Measurements from ENCODE around the gene UNC50.
"Not testable (repeated sequence)": the region's sequence is repeated elsewhere in the genome, so short reads cannot be mapped to it uniquely, and the experiment has no call there.

The UNC50 gene

GRCh38 chr2:98583816-98584618, 24.4 kb upstream of the UNC50 start:
- H3K9me3 Mint-ChIP-seq, result no peaks in the 10 kb centered on the region
- peaks cover 48% of the 10 kb centered on the region for H3K36me3 Mint-ChIP-seq (ENCODE audit: low read depth)
- no peak overlapping the region for H3K27ac Mint-ChIP-seq
- H3K27me3 Mint-ChIP-seq (ENCODE audit: low read depth), result no peaks in the 10 kb centered on the region
- DNase-seq (ENCODE audit: low spot score), result no peak
- H3K4me3 Mint-ChIP-seq, result no peak overlapping the region
- peaks cover 8% of the 10 kb centered on the region for H3K4me1 Mint-ChIP-seq (ENCODE audit: low read depth)

- H3K36me3 Mint-ChIP-seq (ENCODE audit: low read depth), result peaks cover 51% of the 10 kb centered on the region
- H3K27me3 Mint-ChIP-seq (ENCODE audit: low read depth), result no peaks in the 10 kb centered on the region
- no peak overlapping the region for H3K4me3 Mint-ChIP-seq
- H3K4me1 Mint-ChIP-seq (ENCODE audit: low read depth), result peaks cover 13% of the 10 kb centered on the region
- no peak overlapping the region for H3K27ac Mint-ChIP-seq
- no peak for DNase-seq (ENCODE audit: low spot score)
- H3K9me3 Mint-ChIP-seq, result no peaks in the 10 kb centered on the region
These were observed 23.0 kb upstream of the UNC50 start for GRCh38 chr2:98585386-98585785.

DNA sequence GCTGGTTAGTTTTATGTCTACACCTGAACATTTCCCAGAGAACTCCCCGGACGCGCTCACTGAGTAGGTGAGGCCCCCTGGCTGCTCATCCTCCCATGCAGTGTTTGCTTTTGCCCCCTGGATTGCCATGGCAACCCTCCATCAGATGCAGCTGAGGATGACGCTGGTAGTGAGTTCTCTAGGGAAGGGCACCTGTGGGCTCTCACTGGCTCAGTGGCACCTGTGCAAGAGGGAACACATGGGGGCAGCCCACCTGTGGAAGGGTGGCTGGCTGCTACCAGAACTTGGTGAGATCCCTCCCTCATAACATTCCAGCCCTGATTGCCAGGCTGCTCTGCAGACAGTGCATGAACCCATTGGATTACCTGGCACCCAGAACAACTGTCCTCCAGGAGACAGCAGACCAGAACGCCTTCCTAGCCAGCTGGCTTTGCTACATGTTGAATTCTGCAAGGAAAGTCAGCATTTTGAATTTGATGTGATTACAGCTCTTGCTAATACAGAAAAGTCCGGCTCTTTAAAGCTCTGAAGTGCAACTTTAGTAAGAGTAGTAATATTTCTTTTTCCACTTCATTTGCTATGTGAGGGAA, 21.7 kb upstream of the UNC50 start:
- Mint-ChIP-seq H3K9me3 (no peaks in the 10 kb centered on the region), H3K27ac (no peak overlapping the region), H3K4me3 (no peak overlapping the region), H3K27me3 (ENCODE audit: low read depth) (no peaks in the 10 kb centered on the region), H3K4me1 (ENCODE audit: low read depth) (peaks cover 16% of the 10 kb centered on the region), H3K36me3 (ENCODE audit: low read depth) (peaks cover 59% of the 10 kb centered on the region)
- DNase-seq (ENCODE audit: low spot score), result no peak

DNA sequence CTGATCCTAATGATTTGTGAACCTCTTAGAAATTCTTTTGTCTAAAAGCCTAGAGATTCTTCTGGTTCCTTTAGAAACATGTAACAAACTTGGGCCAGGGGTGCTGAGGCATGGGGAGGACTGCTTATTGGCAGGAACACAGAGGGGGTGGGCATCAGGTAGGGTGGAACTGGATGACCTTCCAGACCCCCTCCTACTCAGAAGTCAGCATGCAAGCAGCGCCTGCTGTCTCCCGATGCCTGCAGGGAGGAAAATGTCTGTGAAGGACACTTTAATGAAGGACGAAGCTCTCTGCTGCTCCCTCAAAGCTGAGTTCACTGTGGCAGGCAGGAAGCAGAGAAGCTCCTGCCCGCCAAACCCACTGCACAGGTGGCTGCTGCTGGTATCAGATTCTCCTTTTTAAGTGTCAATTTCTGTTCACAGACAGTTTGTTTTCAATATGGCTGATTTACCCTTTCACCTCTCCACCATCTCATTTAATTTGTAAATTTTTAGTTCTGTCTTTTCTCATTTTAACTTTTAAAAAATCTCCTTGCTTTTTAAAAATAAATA, 19.4 kb upstream of the UNC50 start:
- H3K9me3 Mint-ChIP-seq, result peaks cover 7% of the 10 kb centered on the region
- H3K27ac Mint-ChIP-seq, result peak overlapping the region; percentile 52
- no peak for DNase-seq (ENCODE audit: low spot score)
- H3K4me1 Mint-ChIP-seq (ENCODE audit: low read depth), result peaks cover 19% of the 10 kb centered on the region
- no peaks in the 10 kb centered on the region for H3K27me3 Mint-ChIP-seq (ENCODE audit: low read depth)
- no peak overlapping the region for H3K4me3 Mint-ChIP-seq
- peaks cover 65% of the 10 kb centered on the region for H3K36me3 Mint-ChIP-seq (ENCODE audit: low read depth)

- Mint-ChIP-seq H3K4me3 (no peak overlapping the region), H3K27ac (peak overlapping the region; percentile 39), H3K9me3 (peaks cover 10% of the 10 kb centered on the region), H3K27me3 (ENCODE audit: low read depth) (no peaks in the 10 kb centered on the region), H3K4me1 (ENCODE audit: low read depth) (peaks cover 19% of the 10 kb centered on the region), H3K36me3 (ENCODE audit: low read depth) (peaks cover 68% of the 10 kb centered on the region)
- DNase-seq (ENCODE audit: low spot score), result no peak
These were observed 18.9 kb upstream of the UNC50 start for GRCh38 chr2:98589489-98589888.

DNA sequence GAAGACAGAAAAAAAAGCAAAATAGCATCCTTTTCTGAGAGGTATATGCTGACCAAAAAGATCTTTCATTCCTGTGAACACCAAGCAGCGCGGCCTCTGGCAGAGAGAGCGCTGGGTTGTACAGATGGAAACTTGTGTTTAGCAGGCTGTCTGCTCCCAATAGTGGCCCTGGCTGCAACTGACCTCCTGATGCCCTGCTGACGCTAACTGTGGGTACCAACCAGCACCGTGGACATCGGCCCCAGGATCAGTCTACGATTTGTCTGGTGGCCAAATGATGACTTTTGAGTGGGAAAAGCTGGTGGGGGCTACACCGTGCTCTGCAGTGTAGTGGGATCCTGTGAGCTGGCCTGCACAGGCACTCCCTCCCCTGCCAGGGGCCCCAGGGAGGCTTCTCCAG, 15.8 kb upstream of the UNC50 start:
- Mint-ChIP-seq H3K36me3 (ENCODE audit: low read depth) (peaks cover 66% of the 10 kb centered on the region), H3K27ac (no peak overlapping the region), H3K4me3 (no peak overlapping the region), H3K9me3 (peaks cover 10% of the 10 kb centered on the region), H3K27me3 (ENCODE audit: low read depth) (no peaks in the 10 kb centered on the region), H3K4me1 (ENCODE audit: low read depth) (peaks cover 20% of the 10 kb centered on the region)
- no peak for DNase-seq (ENCODE audit: low spot score)

DNA sequence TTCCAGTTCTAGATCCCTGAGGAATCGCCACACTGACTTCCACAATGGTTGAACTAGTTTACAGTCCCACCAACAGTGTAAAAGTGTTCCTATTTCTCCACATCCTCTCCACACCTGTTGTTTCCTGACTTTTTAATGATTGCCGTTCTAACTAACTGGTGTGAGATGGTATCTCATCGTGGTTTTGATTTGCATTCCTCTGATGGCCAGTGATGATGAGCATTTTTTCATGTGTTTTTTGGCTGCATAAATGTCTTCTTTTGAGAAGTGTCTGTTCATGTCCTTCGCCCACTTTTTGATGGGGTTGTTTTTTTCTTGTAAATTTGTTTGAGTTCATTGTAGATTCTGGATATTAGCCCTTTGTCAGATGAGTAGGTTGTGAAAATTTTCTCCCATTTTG, 13.7 kb upstream of the UNC50 start:
- H3K27ac Mint-ChIP-seq; H3K4me1 Mint-ChIP-seq (ENCODE audit: low read depth); H3K4me3 Mint-ChIP-seq; H3K9me3 Mint-ChIP-seq; H3K27me3 Mint-ChIP-seq (ENCODE audit: low read depth); DNase-seq (ENCODE audit: low spot score): not testable (repeated sequence)
- peaks cover 76% of the 10 kb centered on the region for H3K36me3 Mint-ChIP-seq (ENCODE audit: low read depth)

DNA sequence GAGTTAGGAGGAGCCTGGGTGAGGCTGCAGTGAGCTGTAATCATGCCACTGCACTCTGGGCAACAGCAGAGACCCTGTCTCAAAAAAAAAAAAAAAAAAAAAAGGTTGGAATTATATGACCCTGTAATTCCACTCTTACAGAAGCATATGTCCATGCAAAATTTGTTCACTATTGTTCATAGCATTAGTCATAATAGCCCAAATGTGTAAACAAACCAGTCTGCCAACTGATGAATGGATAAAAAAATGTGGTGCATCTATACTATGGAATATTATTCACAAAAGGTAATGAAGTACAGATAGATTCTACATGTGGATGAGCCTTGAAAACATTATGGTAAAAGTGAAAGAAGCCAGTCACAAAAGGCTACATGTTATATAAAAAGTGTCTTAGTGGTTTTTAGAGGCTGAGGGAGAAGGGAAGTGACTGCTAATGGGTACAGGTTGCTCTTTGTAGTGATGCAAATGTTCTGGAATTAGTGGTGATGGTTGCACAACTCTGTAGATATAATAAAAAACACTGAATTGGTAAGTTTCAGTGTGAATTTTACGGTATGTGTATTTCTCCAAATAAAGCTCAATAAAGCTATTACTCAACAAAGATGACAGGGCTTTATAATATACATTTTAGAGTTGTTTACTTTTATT, 9.5 kb upstream of the UNC50 start:
- peaks cover 1% of the 10 kb centered on the region for H3K4me1 Mint-ChIP-seq (ENCODE audit: low read depth)

DNA sequence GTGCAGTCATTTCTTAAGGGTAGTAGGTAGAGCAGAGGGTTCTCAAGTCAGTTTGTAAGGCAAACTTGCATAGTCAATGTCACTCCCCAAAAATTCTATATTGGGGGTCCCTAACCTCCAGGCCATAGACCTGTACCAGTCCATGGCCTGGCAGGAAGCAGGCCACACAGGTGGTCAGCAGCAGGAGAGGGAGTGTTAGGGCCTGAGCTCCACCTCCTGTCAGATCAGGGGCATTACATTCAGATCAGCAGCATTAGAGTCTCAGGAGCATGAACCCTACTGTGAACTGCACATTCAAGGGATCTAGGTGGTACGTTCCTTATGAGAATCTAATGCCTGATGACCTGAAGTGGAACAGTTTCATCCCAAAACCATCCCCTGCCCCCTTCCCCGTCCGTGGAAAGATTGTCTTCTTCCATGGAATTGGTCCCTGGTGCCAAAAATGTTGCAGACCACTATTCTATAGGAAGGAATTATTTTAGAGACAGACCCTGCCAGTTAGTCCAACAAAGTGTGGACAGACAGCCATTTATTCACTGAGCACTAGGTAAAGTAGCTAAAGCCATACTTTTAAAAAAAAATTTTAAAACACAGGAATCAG, 6.8 kb upstream of the UNC50 start:
- Mint-ChIP-seq H3K4me1 (ENCODE audit: low read depth) (peaks cover 12% of the 10 kb centered on the region), H3K9me3 (no peaks in the 10 kb centered on the region), H3K36me3 (ENCODE audit: low read depth) (peaks cover 46% of the 10 kb centered on the region), H3K4me3 (no peak overlapping the region), H3K27ac (no peak overlapping the region), H3K27me3 (ENCODE audit: low read depth) (no peaks in the 10 kb centered on the region)
- DNase-seq (ENCODE audit: low spot score), result no peak

More for the DNA sequence above, 9.5 kb upstream of the UNC50 start:
- Mint-ChIP-seq H3K9me3 (peaks cover 3% of the 10 kb centered on the region), H3K27ac (no peak overlapping the region), H3K4me3 (no peak overlapping the region), H3K36me3 (ENCODE audit: low read depth) (peaks cover 62% of the 10 kb centered on the region), H3K27me3 (ENCODE audit: low read depth) (no peaks in the 10 kb centered on the region)
- DNase-seq (ENCODE audit: low spot score), result no peak

DNA sequence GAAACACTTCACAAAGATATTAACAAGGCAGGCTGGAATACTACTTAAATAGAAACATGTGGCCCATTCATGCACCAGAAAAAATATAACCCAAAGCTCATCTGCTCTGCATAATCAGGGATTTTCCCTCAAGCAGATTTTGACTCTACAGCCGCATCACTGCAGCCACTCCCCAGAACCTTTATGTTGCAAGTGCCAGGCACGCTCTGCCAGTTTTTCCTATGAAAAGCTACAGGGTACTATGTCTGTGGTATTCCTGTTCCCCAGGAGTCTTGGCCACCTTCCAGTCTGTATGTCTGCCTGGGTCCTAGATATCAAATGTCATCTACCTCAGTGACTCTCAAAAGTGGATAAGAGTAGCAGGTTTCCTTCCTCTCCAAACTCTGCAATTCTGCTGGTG, 3.8 kb upstream of the UNC50 start:
- peaks cover 25% of the 10 kb centered on the region for H3K4me1 Mint-ChIP-seq (ENCODE audit: low read depth)
- H3K27ac Mint-ChIP-seq, result no peak overlapping the region
- H3K4me3 Mint-ChIP-seq, result no peak overlapping the region
- H3K27me3 Mint-ChIP-seq (ENCODE audit: low read depth), result no peaks in the 10 kb centered on the region
- H3K36me3 Mint-ChIP-seq (ENCODE audit: low read depth), result peaks cover 24% of the 10 kb centered on the region
- DNase-seq (ENCODE audit: low spot score), result no peak
- no peaks in the 10 kb centered on the region for H3K9me3 Mint-ChIP-seq

GRCh38 chr2:98605076-98605475, 3.3 kb upstream of the UNC50 start:
- Mint-ChIP-seq H3K9me3 (no peaks in the 10 kb centered on the region), H3K36me3 (ENCODE audit: low read depth) (peaks cover 19% of the 10 kb centered on the region)

GRCh38 chr2:98606431-98606830, 2.0 kb upstream of the UNC50 start:
- Mint-ChIP-seq H3K27ac (peak overlapping the region; percentile 95), H3K4me1 (ENCODE audit: low read depth) (peaks cover 42% of the 10 kb centered on the region), H3K36me3 (ENCODE audit: low read depth) (peaks cover 19% of the 10 kb centered on the region), H3K4me3 (peak overlapping the region; percentile 90), H3K27me3 (ENCODE audit: low read depth) (no peaks in the 10 kb centered on the region), H3K9me3 (no peaks in the 10 kb centered on the region)
- DNase-seq (ENCODE audit: low spot score), result no peak

More at GRCh38 chr2:98605076-98605475, 3.3 kb upstream of the UNC50 start:
- Mint-ChIP-seq H3K27ac (peak overlapping the region; percentile 11), H3K4me1 (ENCODE audit: low read depth) (peaks cover 30% of the 10 kb centered on the region), H3K27me3 (ENCODE audit: low read depth) (no peaks in the 10 kb centered on the region), H3K4me3 (no peak overlapping the region)
- no peak for DNase-seq (ENCODE audit: low spot score)

GRCh38 chr2:98607104-98607503, 1.3 kb upstream of the UNC50 start:
- Mint-ChIP-seq H3K4me3 (peak overlapping the region; percentile 90), H3K36me3 (ENCODE audit: low read depth) (peaks cover 17% of the 10 kb centered on the region), H3K27me3 (ENCODE audit: low read depth) (no peaks in the 10 kb centered on the region), H3K27ac (peak overlapping the region; percentile 95), H3K9me3 (no peaks in the 10 kb centered on the region), H3K4me1 (ENCODE audit: low read depth) (peaks cover 44% of the 10 kb centered on the region)
- DNase-seq (ENCODE audit: low spot score), result no peak

- peak overlapping the region; percentile 95 for H3K27ac Mint-ChIP-seq
- peak overlapping the region; percentile 90 for H3K4me3 Mint-ChIP-seq
- H3K36me3 Mint-ChIP-seq (ENCODE audit: low read depth), result peaks cover 19% of the 10 kb centered on the region
- no peak for DNase-seq (ENCODE audit: low spot score)
- H3K9me3 Mint-ChIP-seq, result no peaks in the 10 kb centered on the region
- peaks cover 44% of the 10 kb centered on the region for H3K4me1 Mint-ChIP-seq (ENCODE audit: low read depth)
- no peaks in the 10 kb centered on the region for H3K27me3 Mint-ChIP-seq (ENCODE audit: low read depth)
These were observed 661 bp upstream of the UNC50 start for GRCh38 chr2:98607741-98608115.

Measured in T-helper 2 cell treated with Interferon-gamma antibody and Interleukin-4, amounts not matched to agents 5 μg/mL and 100 μg/mL, for 36 hours (primary cell).